Osteocyte (in vitro differentiated cells): ENCODE measurements around the gene SETD1A. TPM values are rescaled to one million over a fixed set of nuclear protein-coding genes. Genes with fewer than 3 reads are reported as not detected.
A peak's percentile ranks its signal among the peaks of the same experiment; 100 is the strongest.

Experiments used
- DNase-seq: peaks from one replicate; pipeline ENCODE4 v3.0.0; 2021; ENCODE audit warnings: mixed read lengths; ENCODE audit not compliant: unreplicated experiment; ENCODE audit errors: extremely low spot score
- H3K27ac Mint-ChIP-seq: one replicate; pipeline ENCODE4 v1.8.0; 2021; ENCODE audit warnings: mild to moderate bottlenecking, mixed read lengths; ENCODE audit not compliant: unreplicated experiment
- H3K27me3 Mint-ChIP-seq: one replicate; pipeline ENCODE4 v1.8.0; 2021; ENCODE audit warnings: mixed read lengths; ENCODE audit not compliant: unreplicated experiment
- H3K36me3 Mint-ChIP-seq: one replicate; pipeline ENCODE4 v1.8.0; 2021; ENCODE audit warnings: mixed read lengths; ENCODE audit not compliant: unreplicated experiment
- H3K4me1 Mint-ChIP-seq: one replicate; pipeline ENCODE4 v1.8.0; 2021; ENCODE audit warnings: mixed read lengths; ENCODE audit not compliant: unreplicated experiment
- H3K4me3 Mint-ChIP-seq: one replicate; pipeline ENCODE4 v1.8.0; 2021; ENCODE audit warnings: mild to moderate bottlenecking, moderate library complexity, mixed read lengths; ENCODE audit not compliant: unreplicated experiment
- H3K9me3 Mint-ChIP-seq: one replicate; pipeline ENCODE4 v1.8.0; 2021; ENCODE audit warnings: mixed read lengths; ENCODE audit not compliant: unreplicated experiment
- CTCF ChIP-seq: fragments of 200-600 bp; sonication (generic); IDR thresholded peaks from 2 replicates; pipeline ENCODE4 v1.5.0; 2021; ENCODE audit warnings: antibody characterized with exemption, mild to moderate bottlenecking, moderate library complexity
- total RNA-seq: library from RNA; stranded (reverse); gene quantifications from 2 replicates; pipeline ENCODE4 v1.2.1, GENCODE V29; 2021

Gene SETD1A
- total RNA-seq, 1 donor from 2014 or later: 20.1 TPM

- no peak for DNase-seq
- Mint-ChIP-seq H3K4me3 (no peak overlapping the region), H3K27ac (peak overlapping the region; percentile 52), H3K4me1 (peaks cover 38% of the 10 kb centered on the region), H3K9me3 (no peaks in the 10 kb centered on the region), H3K27me3 (no peaks in the 10 kb centered on the region), H3K36me3 (peaks cover 4% of the 10 kb centered on the region)
- TF ChIP-seq CTCF: no peak
Observed at GRCh38 chr16:30951193-30951592, 6.4 kb upstream of the SETD1A start.

- no peak for TF ChIP-seq CTCF
- peaks cover 38% of the 10 kb centered on the region for H3K4me1 Mint-ChIP-seq
- no peak overlapping the region for H3K4me3 Mint-ChIP-seq
- H3K36me3 Mint-ChIP-seq: peaks cover 2% of the 10 kb centered on the region
- H3K27ac Mint-ChIP-seq: peak overlapping the region; percentile 52
- no peak for DNase-seq
- no peaks in the 10 kb centered on the region for H3K9me3 Mint-ChIP-seq
- no peaks in the 10 kb centered on the region for H3K27me3 Mint-ChIP-seq
Observed at GRCh38 chr16:30951750-30952149, 5.8 kb upstream of the SETD1A start.

- H3K4me1 Mint-ChIP-seq: peaks cover 35% of the 10 kb centered on the region
- no peaks in the 10 kb centered on the region for H3K9me3 Mint-ChIP-seq
- DNase-seq: no peak
- H3K27ac Mint-ChIP-seq: no peak overlapping the region
- H3K27me3 Mint-ChIP-seq: no peaks in the 10 kb centered on the region
- no peaks in the 10 kb centered on the region for H3K36me3 Mint-ChIP-seq
- no peak for TF ChIP-seq CTCF
- no peak overlapping the region for H3K4me3 Mint-ChIP-seq
Observed at GRCh38 chr16:30953111-30953510, 4.4 kb upstream of the SETD1A start.

GRCh38 chr16:30953511-30954124, 3.9 kb upstream of the SETD1A start:
- TF ChIP-seq CTCF: peak; percentile 81
- Mint-ChIP-seq H3K27ac (peak overlapping the region; percentile 47), H3K4me1 (peaks cover 38% of the 10 kb centered on the region), H3K27me3 (no peaks in the 10 kb centered on the region), H3K9me3 (no peaks in the 10 kb centered on the region), H3K4me3 (no peak overlapping the region), H3K36me3 (no peaks in the 10 kb centered on the region)
- DNase-seq: no peak

- H3K4me3 Mint-ChIP-seq: no peak overlapping the region
- peaks cover 8% of the 10 kb centered on the region for H3K36me3 Mint-ChIP-seq
- H3K4me1 Mint-ChIP-seq: peaks cover 43% of the 10 kb centered on the region
- H3K27ac Mint-ChIP-seq: no peak overlapping the region
- DNase-seq: no peak
- no peaks in the 10 kb centered on the region for H3K9me3 Mint-ChIP-seq
- TF ChIP-seq CTCF: no peak
- no peaks in the 10 kb centered on the region for H3K27me3 Mint-ChIP-seq
Observed at GRCh38 chr16:30954993-30955392, 2.6 kb upstream of the SETD1A start.
